ENCODE measurements around the gene ATP2A2.
A peak's percentile ranks its signal among the peaks of the same experiment; 100 is the strongest.

ATP2A2 gene

GRCh38 chr12:110284597-110284996, 3.5 kb downstream of the ATP2A2 start:
- no peak for DNase-seq (ENCODE audit: low spot score)
- CTCF ChIA-PET = interaction anchor here (1.5 kb wide), 1 partner anchor 12 kb away, joined by 4 read pairs; no protein-coding TSS in a partner anchor
- no peak overlapping the region for H3K27ac ChIP-seq
- no peak for TF ChIP-seq CTCF (conservative IDR thresholded peaks at IDR 0.05; ENCODE audit: low read depth)
- POLR2A ChIA-PET (ENCODE audit: low non-redundant PET) = no interaction called here

- ChIA-PET CTCF (no interaction called here), POLR2A (ENCODE audit: low non-redundant PET) (no interaction called here)
- DNase-seq (ENCODE audit: low spot score) = no peak
- H3K27ac ChIP-seq = peak overlapping the region; percentile 67
- TF ChIP-seq CTCF (conservative IDR thresholded peaks at IDR 0.05; ENCODE audit: low read depth) = no peak
Measured at GRCh38 chr12:110286623-110287022, 5.6 kb downstream of the ATP2A2 start.

- TF ChIP-seq CTCF (conservative IDR thresholded peaks at IDR 0.05; ENCODE audit: low read depth) = no peak
- no peak for DNase-seq (ENCODE audit: low spot score)
- ChIA-PET POLR2A (ENCODE audit: low non-redundant PET) (interaction anchor here (0.6 to 0.7 kb wide), 2 partner anchors 65 to 131 kb away, joined by 3 to 4 read pairs; no protein-coding TSS in a partner anchor), CTCF (interaction anchor here (1.1 kb wide), 1 partner anchor 9 kb away, joined by 5 read pairs; no protein-coding TSS in a partner anchor)
- H3K27ac ChIP-seq = peak overlapping the region; percentile 67
Measured at GRCh38 chr12:110287986-110288385, 6.9 kb downstream of the ATP2A2 start.

- ChIA-PET POLR2A (ENCODE audit: low non-redundant PET) (interaction anchor here (0.8 kb wide), 1 partner anchor 9 kb away, joined by 3 read pairs; no protein-coding TSS in a partner anchor), CTCF (no interaction called here)
- TF ChIP-seq CTCF (conservative IDR thresholded peaks at IDR 0.05; ENCODE audit: low read depth) = no peak
- DNase-seq (ENCODE audit: low spot score) = no peak
- no peak overlapping the region for H3K27ac ChIP-seq
Measured at GRCh38 chr12:110289044-110289710, 8.1 kb downstream of the ATP2A2 start.

- POLR2A ChIA-PET (ENCODE audit: low non-redundant PET) = no interaction called here
- TF ChIP-seq CTCF (conservative IDR thresholded peaks at IDR 0.05; ENCODE audit: low read depth) = no peak
- DNase-seq (ENCODE audit: low spot score) = no peak
- CTCF ChIA-PET = no interaction called here
- H3K27ac ChIP-seq = no peak overlapping the region
Measured at GRCh38 chr12:110289711-110290078, 8.6 kb downstream of the ATP2A2 start.

GRCh38 chr12:110301065-110301806, 20.2 kb downstream of the ATP2A2 start:
- ChIA-PET CTCF (interaction anchor here (0.9 kb wide), 1 partner anchor 21 kb away, joined by 3 read pairs; no protein-coding TSS in a partner anchor), POLR2A (ENCODE audit: low non-redundant PET) (interaction anchor here (1.0 kb wide), 1 partner anchor 9 kb away, joined by 3 read pairs; no protein-coding TSS in a partner anchor)
- no peak for TF ChIP-seq CTCF (conservative IDR thresholded peaks at IDR 0.05; ENCODE audit: low read depth)

More at GRCh38 chr12:110301065-110301806, 20.2 kb downstream of the ATP2A2 start:
- DNase-seq (ENCODE audit: low spot score) = no peak
- no peak overlapping the region for H3K27ac ChIP-seq

All from RWPE1 (cell line).